Testis (tissue), 3 donors: ENCODE data around the gene TF. TPM values are rescaled to one million over a fixed set of nuclear protein-coding genes. Genes with fewer than 3 reads are reported as not detected.

Source experiments
- DNase-seq: peaks from one replicate; pipeline ENCODE4 v3.0.0-alpha.2; 2019
- H3K27ac ChIP-seq, 2 donors: fragments of 200-600 bp; sonication (generic); one replicate each; pipeline ENCODE4 v1.5.1; 2019
- H3K27me3 ChIP-seq: fragments of 200-600 bp; sonication (generic); one replicate; pipeline ENCODE4 v1.5.1; 2019
- H3K36me3 ChIP-seq: fragments of 200-600 bp; sonication (generic); one replicate; pipeline ENCODE4 v1.5.1; 2017; ENCODE audit warnings: low read depth; ENCODE audit errors: missing control alignments
- H3K4me1 ChIP-seq: fragments of 200-600 bp; sonication (generic); one replicate; pipeline ENCODE4 v1.5.1; 2019
- H3K4me3 ChIP-seq, 2 donors: fragments of 200-600 bp; sonication (generic); one replicate each; pipeline ENCODE4 v1.5.1; 2017 to 2019
- H3K9me3 ChIP-seq: fragments of 200-600 bp; sonication (generic); one replicate; pipeline ENCODE4 v1.5.1; 2017
- POLR2A ChIP-seq: fragments of 450-650 bp; IDR thresholded peaks from one replicate; pipeline ENCODE4 v1.6.1; 2017; ENCODE audit warnings: antibody characterized with exemption, mild to moderate bottlenecking, moderate library complexity
- WGBS, 2 donors: methylation state at CpG; one replicate each; pipeline ENCODE4 v1.1.5; 2018; 5-methylcytosine and 5-hydroxymethylcytosine counted together
- intact Hi-C: fragments of 100-400 bp; cut with DNase I; formaldehyde crosslinking; loops from one replicate; pipeline ENCODE4 v1.15.1; 2023; ENCODE audit warnings: low total_unique reads
- polyA plus RNA-seq: library from polyadenylated mRNA; stranded (reverse); fragments of 350-450 nt; fragmentation: Illumina TruSeq; extraction: RNeasy Lipid Tissue Mini Kit (QIAGEN cat#74804); gene quantifications from one replicate; pipeline ENCODE4 v1.2.3, GENCODE V29; 2014; ENCODE audit warnings: low read depth, low replicate concordance; ENCODE audit not compliant: insufficient read depth
- total RNA-seq, 2 donors: library from RNA; depleted of rRNA; stranded (reverse); fragments of >200 nt; gene quantifications; one replicate each; pipeline ENCODE4 v1.2.3, GENCODE V29; 2016
- TF ChIP-seq, protein P1 (sequence below), 3 experiments: fragments of 450-650 bp in 2 of 3; fragments of 200-600 bp in 1 of 3; sonication (generic) in 1 of 3; IDR thresholded peaks; one replicate each; pipeline ENCODE4 v1.5.1; 2016 to 2019; ENCODE audit warnings: antibody characterized with exemption in 3 of 3, mild to moderate bottlenecking in 2 of 3, moderate library complexity in 1 of 3

TF gene
- total and polyA plus RNA-seq, 3 donors from 2014 or later: 53.1 to 165 (median 60.2) TPM

DNA sequence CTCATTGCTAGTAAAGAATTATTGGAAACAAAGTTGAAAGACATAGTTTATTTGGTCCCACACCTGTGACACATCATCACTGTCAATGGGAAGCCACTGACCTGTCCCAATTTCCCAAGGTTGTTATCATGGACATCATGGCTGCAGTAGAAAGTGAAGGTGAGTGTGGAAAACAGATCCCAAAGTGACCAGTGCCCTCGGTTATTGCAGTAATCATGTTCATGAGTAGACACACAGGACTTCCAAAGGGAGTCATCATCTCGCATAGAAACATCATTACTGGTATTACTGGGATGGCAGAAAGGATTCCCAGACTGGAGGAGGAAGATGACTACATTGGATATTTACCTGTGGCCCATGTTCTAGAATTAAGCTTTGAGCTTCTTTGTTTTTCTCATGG is 14.7 kb downstream of the TF start:
- no peaks in the 10 kb centered on the region for H3K4me1 ChIP-seq
- no peaks in the 10 kb centered on the region for H3K27me3 ChIP-seq
- TF ChIP-seq POLR2A: no peak
- TF ChIP-seq, protein P1, sequence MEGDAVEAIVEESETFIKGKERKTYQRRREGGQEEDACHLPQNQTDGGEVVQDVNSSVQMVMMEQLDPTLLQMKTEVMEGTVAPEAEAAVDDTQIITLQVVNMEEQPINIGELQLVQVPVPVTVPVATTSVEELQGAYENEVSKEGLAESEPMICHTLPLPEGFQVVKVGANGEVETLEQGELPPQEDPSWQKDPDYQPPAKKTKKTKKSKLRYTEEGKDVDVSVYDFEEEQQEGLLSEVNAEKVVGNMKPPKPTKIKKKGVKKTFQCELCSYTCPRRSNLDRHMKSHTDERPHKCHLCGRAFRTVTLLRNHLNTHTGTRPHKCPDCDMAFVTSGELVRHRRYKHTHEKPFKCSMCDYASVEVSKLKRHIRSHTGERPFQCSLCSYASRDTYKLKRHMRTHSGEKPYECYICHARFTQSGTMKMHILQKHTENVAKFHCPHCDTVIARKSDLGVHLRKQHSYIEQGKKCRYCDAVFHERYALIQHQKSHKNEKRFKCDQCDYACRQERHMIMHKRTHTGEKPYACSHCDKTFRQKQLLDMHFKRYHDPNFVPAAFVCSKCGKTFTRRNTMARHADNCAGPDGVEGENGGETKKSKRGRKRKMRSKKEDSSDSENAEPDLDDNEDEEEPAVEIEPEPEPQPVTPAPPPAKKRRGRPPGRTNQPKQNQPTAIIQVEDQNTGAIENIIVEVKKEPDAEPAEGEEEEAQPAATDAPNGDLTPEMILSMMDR (IDR thresholded peaks at IDR 0.05): no peak
- WGBS, 2 donors: 89 to 94% methylated on average over 2 of the region's 2 CpGs
- no peaks in the 10 kb centered on the region for H3K9me3 ChIP-seq
- H3K36me3 ChIP-seq: no peaks in the 10 kb centered on the region
- H3K4me3 ChIP-seq: no peak overlapping the region
- intact Hi-C loops: no loop called here
- no peak overlapping the region for H3K27ac ChIP-seq
- DNase-seq: no peak

DNA sequence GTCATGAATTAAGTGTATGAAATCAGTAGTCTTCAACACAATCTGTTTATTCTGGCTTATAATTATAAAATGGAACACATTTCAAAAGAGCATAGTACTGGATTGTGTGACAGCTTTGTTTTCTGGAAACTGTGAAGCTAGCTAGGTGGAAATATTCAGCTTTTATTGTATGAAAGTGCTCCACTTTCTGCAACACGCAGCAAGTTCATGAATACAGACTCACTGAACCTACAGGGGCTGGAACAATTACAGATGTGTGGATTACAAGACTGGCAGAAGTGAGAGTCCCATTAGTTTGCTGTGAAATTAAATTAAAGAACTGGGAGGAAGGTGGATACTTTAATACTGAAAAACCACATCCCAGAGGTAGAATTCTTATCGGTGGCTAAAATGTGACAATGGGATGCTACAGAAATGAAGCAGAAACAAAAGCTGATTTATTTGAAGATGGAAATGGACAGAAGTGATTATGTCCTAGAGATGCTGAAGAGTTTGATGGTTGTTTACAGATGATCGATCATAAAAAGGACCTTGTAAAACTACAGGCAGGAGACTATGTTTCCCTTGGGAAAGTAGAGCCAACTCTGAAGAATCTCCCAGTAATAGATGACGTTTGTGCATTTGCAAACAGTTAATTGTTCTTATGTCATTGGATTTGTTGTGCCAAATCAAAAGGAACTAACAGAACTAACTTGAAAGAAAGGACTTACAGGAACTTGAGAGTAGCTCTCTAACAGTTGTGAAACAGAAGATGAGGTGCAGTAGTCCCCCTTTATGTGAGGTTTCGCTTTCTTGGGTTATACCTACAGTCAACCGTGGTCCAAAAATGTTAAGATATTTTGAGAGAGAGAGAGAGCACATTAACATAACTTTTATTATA is 15.7 kb downstream of the TF start:
- H3K4me3 ChIP-seq: no peak overlapping the region
- TF ChIP-seq, protein P1 (IDR thresholded peaks at IDR 0.05): no peak
- TF ChIP-seq POLR2A: no peak
- no peak overlapping the region for H3K27ac ChIP-seq
- H3K36me3 ChIP-seq: no peaks in the 10 kb centered on the region
- H3K27me3 ChIP-seq: no peaks in the 10 kb centered on the region
- H3K9me3 ChIP-seq: no peaks in the 10 kb centered on the region
- intact Hi-C loops: no loop called here
- H3K4me1 ChIP-seq: no peaks in the 10 kb centered on the region
- DNase-seq: no peak
- WGBS, 2 donors: 86 to 87% methylated on average over 6 of the region's 6 CpGs

DNA sequence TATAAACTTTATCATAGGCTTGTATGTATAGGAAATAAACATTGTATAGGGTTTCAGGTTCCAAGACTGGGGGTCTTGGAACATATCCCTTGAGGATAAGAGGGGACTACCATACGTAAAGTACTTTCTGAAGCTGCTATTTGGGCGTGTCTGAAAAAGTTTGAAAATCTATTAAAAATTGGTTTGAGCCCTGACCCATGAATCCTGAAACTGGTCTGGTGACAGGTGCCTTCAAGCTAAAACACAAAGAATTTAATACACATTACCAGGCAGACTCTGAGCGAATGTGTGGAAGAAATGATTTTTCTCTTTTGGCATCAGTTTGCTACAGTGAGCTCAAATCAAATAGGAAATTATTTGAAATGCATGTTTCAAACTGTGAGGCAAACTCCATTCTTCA is 16.3 kb downstream of the TF start:
- Histone ChIP-seq H3K4me1 (no peaks in the 10 kb centered on the region), H3K4me3 (no peak overlapping the region), H3K36me3 (no peaks in the 10 kb centered on the region), H3K9me3 (no peaks in the 10 kb centered on the region), H3K27ac (no peak overlapping the region), H3K27me3 (no peaks in the 10 kb centered on the region)
- no peak for TF ChIP-seq POLR2A
- TF ChIP-seq, protein P1 (IDR thresholded peaks at IDR 0.05): no peak
- intact Hi-C loops: no loop called here
- DNase-seq: no peak
- 63 to 98% methylated on average over 3 of the region's 3 CpGs for WGBS, 2 donors

DNA sequence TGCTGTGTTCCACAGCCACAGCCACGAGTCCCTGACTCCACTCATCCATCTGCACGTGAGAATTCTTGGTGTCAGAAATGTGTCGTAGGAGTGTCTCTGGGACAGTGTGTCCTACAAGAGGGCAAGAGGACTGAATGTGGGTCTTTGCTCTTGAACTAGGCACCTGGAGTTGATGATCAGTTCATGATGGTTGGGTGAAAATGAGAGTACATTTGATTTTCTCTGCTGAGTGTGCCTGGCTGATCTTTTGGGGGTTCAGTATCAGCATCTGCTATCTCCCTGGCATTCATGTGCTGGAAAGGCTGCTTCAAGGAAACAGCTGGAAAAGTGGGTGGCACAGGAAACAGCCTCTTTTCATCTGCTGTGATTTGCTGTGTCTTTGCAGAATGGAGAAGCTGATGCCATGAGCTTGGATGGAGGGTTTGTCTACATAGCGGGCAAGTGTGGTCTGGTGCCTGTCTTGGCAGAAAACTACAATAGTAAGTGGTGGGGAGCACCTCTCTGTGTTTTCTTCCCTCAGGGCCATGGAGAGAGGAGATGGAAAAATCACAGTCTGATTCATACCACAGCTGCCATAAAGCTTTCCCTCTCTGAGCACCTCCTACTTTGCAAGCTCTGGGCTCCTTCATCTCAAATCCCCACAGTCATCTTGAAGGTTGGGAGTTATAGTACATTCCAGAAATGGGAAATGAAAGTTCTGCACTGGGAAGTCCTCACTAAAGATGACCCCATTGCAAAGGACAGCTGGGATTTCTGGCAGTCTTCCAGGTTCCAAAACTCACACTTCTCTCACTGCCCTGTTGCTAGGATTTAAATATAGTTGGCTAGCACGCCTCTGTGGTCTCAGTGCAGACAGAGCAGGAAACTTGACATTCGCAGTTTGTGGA is 17.8 kb downstream of the TF start:
- Histone ChIP-seq H3K4me1 (no peaks in the 10 kb centered on the region), H3K9me3 (no peaks in the 10 kb centered on the region), H3K36me3 (no peaks in the 10 kb centered on the region), H3K4me3 (no peak overlapping the region), H3K27me3 (no peaks in the 10 kb centered on the region), H3K27ac (no peak overlapping the region)
- intact Hi-C loops: no loop called here
- WGBS, 2 donors: 79 to 80% methylated on average over 6 of the region's 6 CpGs
- DNase-seq: no peak
- TF ChIP-seq POLR2A: no peak
- TF ChIP-seq, protein P1 (IDR thresholded peaks at IDR 0.05): no peak
